Muscle of arm (tissue), 12 donors: ENCODE measurements around the gene PTMS. TPM values are rescaled to one million over a fixed set of nuclear protein-coding genes. Genes with fewer than 3 reads are reported as not detected.
A peak's percentile ranks its signal among the peaks of the same experiment; 100 is the strongest.

Source experiments
- DNase-seq: peaks from one replicate; pipeline ENCODE4 v3.0.0-alpha.2; 2013
- polyA plus RNA-seq, 12 donors: library from polyadenylated mRNA; unstranded; fragments of 120-200 nt; gene quantifications; one replicate each; pipeline ENCODE4 v1.2.1, GENCODE V29; 2013; ENCODE audit not compliant: insufficient read length in 12 of 12

PTMS gene
- polyA plus RNA-seq, 12 donors = 262 to 3,438 (median 337) TPM

- no peak for DNase-seq
Observed at GRCh38 chr12:6770094-6770493, 3.9 kb downstream of the PTMS start.

DNA sequence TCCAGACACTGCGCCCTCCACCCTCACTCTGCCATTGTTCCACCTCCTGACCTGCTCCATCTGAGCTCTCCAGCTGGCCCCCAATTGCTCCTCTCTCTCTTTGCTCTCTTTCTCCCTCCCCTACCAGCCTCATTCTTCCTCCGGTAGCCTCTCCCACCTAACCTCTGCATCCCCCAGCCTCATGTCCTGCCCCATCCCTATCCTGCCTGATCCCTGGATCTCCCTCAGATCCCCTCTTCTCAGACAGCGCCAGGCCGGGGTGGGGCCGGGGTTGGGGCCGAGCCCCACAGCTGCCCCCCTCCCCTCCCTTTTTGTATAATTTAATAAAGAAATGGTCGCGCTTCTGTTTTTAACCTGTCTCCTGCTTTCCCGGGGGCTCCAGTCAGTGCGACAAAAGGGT lies 4.4 kb downstream of the PTMS start:
- no peak for DNase-seq

- no peak for DNase-seq
Observed at GRCh38 chr12:6771091-6771495, 4.9 kb downstream of the PTMS start.

DNA sequence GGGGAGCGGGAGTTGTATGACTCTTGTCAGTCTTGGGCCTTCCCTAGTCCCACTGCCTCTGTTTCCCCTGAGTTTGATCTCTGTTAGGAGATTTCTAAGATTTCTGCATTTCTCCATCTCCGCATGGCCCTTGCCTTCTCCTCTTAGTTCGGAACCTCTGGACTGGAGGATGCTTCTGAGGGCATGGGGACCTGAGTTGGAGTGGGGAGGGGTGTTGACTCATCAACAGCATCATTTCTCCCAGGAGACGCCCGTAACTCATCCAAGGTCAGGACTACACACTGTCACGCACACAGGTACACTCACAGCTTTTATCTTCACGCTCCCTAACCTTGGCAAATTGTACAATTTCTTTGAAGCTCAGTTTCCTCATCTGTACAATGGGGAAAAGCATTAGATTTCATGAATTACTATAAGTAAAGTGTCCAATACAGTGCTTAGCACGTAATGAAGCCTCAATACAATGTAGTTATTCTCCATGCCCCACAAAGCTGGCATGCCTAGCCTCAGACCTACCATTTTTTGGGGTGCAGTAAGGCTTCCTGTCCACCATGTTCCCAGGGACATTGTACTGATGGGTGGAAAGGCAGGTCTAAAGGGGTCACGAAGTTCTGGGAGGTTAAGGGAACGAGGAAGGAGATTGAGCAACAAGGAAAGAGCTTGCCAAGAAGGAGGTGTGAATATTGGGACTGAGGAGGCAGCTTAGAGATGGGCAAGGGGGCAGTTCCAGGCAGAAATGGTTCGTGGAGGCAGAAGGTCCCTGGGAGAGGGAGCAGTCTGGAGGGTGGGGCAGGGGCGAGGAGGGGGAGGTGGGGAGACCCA lies 5.6 kb downstream of the PTMS start:
- no peak for DNase-seq

DNA sequence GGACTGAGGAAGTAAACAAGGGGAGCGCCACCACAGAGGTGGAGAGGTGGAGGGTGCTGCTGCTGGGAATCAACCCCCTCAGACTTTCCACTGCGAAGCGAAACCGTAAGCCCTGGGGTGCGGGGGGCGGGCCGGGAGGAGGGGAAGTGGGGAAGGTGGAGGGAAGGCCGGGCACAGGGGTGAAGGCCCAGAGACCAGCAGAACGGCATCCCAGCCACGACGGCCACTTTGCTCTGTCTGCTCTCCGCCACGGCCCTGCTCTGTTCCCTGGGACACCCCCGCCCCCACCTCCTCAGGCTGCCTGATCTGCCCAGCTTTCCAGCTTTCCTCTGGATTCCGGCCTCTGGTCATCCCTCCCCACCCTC lies 6.2 kb downstream of the PTMS start, which contains the start of gene LAG3:
TSS of gene LAG3 (plus strand) at position 190 of the 365 bp plus-strand sequence. CDS start 333 bp downstream, outside the sequence.
- DNase-seq = no peak

- DNase-seq = no peak
Observed at GRCh38 chr12:6772726-6773589, 6.8 kb downstream of the PTMS start.

GRCh38 chr12:6773590-6774351 lies 7.6 kb downstream of the PTMS start:
- DNase-seq = no peak

- DNase-seq = no peak
Observed at GRCh38 chr12:6774499-6775062, 8.4 kb downstream of the PTMS start.

- DNase-seq = no peak
Observed at GRCh38 chr12:6775185-6776174, 9.3 kb downstream of the PTMS start.

- DNase-seq = no peak
Observed at GRCh38 chr12:6777386-6777785, 11.2 kb downstream of the PTMS start.

GRCh38 chr12:6778217-6778573 lies 12.0 kb downstream of the PTMS start:
- no peak for DNase-seq

DNA sequence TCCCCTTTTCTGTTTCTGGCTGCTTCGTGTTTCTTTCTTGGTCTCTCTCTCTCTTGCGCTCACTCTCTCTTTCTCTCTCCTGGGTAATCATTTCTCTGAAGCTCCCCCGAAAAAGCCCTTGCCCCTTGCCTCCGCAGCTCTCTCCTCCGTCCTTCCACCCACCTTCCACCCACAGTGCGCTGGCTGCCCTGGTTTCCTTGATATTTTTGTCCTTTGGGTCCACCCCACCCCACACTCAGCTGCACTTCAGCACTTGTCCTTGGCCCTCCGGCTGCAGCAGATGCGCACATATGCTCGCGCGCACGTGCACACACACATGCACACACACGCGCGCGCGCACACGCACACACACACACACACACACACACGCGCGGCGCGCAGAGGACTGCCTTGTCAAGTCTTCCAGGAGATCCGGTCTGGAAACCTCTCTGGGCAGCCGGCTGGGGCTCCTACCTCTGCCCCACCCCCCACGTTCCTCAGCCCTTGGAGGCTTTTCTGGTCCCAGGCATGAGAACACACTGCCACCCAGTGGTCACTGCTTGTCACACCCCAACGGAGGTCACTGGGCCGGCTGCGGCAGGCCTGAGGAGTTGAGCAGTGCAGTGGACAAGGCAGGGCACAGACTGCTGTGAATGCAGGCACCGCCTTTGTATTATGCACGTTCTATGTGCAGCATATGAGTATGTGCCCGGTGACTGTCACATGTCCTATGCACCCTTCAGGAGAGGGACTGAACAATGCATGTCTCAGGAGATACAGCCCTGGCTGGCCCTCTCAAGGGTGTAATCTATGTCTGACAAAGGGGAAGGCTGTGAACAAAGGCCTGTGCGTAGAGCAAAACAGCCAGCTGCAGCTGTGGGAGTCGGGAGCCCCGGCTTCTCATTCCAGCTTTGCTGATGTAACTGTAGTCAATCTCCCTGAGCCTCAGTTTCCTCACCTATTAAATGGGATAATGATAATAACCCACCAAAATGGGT lies 12.7 kb downstream of the PTMS start:
- peak; percentile 96 for DNase-seq

GRCh38 chr12:6779708-6780432 lies 13.7 kb downstream of the PTMS start:
- DNase-seq = no peak

DNA sequence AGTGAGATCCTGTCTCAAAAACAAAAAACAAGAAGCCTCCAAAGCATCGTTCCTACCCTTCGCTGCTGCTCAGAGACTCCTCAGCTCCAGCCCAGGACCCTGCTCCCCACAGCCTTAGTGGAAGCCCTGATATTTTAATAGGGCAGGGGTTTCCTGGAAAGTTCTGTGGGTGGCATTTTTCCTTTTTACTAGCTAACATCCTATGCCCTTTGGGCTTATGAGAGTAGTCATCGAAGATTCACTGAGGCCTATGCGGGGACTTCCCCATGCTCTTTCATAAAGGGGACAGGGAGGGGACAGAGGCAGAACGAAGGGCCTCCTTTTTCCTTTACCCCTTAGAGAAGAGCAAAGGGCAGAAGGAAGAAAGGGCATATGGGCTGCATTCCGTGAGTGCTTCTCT lies 14.4 kb downstream of the PTMS start:
- no peak for DNase-seq

DNA sequence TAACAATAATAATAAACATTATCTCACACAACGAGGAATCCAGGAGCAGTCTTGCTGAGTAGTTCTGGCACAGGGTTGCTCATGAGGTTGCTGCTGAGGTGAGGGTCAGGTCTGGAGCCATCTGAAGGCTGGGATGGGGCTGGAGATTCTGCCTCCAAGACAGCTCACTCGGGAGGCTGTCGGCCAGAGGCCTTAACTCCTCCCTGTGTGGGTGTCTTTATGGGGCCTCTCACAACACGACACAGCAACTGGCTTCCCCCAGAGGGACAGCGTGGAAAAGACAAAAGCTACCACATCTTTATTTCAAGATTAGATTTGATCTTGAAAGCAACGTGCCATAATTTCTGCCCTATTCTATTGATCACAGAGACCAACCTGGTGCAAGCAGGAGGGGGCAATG lies 16.0 kb downstream of the PTMS start:
- DNase-seq = no peak

DNA sequence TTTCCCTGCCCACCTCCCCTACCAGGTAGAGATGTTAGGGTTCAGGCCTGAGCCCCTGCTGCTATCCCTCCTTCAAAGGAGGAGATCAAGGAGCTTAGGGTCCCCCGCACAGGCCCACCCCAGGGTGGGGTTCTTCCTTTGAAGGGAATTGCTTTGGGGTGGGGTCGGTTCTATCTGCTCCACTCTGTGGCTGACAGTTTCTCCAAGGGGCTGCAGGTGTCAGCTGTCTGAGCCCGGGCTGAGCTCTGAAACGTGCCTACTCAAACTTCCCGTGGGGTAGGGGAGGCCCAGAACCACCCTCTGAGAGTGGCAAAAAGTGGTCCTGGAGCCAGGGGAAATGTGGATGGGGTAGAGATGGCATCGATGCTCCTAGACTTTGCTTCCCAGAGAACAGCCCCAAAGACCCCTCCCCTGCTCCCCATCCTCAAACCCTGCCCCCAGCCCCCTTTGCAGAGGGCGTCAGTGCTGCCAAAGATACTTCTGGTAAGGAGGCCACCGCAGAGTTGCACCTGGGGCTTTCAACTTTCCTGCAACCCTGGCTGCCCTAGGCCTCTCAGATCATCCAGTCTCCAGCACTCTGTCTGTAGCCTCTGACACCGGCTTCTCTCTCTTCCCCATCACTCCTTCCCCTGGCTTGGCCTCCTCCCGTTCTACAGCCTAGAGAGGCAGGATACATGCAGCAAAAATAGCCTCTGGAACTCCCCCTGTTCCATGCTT lies 16.8 kb downstream of the PTMS start:
- DNase-seq = no peak

DNA sequence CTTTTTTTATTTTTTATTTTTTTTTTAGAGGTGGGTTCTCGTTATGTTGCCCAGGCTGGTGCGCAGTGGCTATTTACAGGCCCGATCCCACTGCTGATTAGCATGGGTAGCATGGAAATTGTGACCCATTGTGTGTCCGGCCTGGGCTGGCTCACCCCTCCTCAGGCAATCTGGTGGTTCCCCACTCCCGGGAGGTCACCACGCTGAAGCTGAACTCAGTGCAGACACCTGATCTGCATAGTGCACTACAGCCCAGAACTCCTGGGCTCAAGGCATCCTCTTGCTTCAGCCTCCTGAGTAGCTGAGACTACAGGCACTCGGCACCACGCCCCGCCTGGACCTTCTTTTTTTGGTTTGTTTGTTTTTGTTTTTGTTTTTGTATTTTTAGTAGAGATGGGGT lies 17.7 kb downstream of the PTMS start:
- no peak for DNase-seq

DNA sequence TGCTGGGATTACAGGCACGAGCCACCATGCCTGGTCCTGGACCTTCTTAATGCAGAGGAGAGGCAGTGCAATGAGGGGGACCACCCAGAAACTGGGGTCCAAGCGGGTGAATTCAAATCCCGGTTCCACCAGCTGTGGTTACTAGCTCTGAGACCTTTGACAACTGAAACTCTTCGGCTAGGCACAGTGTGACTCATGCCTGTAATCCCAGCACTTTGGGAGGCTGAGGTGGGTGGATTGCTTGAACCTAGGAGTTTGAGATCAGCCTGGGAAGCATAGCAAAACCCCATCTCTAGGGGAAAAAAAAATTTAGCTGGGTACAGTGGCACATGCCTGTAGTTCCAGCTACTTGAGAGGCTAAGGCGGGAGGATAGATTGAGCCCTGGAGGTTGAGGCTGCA lies 18.1 kb downstream of the PTMS start:
- DNase-seq = no peak
